ENCODE data around the gene VWA3B.

The VWA3B gene

DNA sequence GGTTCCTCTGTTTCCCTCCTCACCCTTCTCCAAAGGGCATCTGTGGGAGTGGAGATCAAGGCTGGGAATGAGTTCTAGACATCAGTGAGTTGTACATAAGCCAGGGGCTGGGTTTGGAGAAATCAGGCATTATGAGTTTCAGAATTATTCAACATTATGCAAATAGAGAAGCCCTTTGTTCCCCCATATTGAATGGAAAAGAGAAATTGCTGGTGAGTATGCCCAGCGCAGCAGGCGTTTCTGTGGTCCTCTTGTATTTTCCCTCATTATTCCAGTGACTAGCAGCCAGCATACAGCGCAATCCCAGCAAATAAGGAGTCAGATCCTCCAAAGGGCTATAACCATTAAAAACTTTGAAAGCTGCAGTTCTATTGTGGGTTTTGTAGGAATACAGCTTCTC lies 94.4 kb downstream of the VWA3B start:
- no peak for DNase-seq

DNA sequence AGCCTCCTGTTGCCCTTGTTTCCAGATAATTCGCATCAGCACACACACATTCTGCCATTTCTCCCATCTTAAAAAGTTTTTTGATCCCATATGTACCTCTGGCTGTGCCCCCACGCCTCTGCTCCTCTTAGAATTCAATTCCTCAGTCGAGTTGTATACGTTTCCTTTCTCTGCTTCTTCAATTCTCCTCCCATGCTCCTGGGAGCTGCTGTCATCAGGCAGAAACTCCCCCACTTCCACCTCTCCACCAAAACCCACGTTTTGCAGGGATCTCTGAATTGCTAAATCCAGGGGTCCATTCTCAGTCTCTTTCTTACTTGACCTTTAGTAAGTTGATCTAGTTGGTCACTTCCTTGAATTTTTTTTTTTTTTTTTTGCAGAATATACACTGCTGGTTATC lies 98.8 kb downstream of the VWA3B start:
- no peak for DNase-seq

DNA sequence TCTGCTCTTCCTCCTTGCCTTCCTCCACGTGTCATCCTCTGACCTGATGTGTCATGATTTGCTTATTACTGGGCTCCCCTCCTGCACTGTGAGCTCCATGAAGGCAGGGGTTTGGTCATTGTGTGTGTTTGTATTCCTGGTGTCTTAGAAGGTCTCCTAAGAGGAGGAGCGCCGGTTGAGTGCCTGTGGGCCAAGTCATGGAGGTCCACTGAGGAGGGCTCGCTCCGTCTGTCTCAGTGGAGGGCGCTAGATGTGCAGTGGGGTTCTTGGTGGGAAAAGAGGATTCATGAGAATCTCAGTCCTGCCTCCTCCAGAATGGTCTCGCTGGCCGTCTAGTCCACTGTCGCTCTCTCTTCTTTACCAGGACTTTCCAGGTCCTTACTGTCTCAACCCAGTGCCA lies 100.2 kb downstream of the VWA3B start:
- no peak for DNase-seq

DNA sequence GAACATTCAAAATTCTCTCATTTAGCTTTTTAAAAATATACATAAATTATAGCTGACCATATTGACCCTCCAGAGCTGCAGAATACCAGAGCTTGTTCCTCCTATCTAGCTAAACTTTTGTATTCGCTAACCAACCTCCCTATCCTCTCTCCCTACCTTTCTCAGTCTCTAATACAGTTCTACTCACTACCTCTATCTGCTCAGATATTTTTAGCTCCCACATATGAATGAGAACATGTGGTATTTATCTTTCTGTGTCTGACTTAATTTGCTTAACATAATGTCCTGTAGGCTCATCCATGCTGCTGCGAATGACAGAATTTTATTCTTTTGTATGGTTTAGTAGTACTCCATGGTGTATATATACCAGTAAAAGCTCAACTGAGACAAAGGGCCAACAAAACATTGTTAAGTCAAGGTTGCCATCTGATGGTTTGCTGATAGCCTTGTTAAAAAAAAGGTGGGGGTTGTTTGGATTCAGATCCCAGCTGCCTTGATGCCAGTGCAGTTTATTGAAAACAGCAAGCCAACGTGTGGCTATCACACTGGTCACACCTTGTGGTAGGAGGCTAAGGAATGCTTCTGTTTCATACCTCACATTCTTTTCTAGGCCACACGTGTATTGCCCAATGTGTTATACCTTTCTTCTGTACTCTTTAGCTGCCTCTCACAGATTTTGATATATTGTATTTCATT lies 101.5 kb downstream of the VWA3B start:
- no peak for DNase-seq

DNA sequence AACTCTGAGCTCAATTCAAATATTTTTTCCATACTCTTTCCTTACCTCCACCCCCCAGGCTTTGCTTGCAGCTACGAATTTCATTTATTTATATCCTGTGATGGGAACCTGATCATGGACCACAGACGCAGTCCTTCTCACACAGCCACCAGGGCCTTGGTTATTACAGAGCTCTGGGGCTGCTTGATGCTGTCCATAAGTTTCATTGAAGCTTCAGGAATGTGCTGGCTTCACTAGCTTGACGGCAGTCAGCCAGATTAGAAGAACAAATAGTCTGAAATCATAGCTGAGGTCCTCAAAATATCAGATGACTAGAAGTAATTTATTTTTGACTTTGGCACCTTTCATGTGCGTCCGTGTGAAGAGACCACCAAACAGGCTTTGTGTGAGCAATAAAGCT lies 104.9 kb downstream of the VWA3B start:
- no peak for DNase-seq

DNA sequence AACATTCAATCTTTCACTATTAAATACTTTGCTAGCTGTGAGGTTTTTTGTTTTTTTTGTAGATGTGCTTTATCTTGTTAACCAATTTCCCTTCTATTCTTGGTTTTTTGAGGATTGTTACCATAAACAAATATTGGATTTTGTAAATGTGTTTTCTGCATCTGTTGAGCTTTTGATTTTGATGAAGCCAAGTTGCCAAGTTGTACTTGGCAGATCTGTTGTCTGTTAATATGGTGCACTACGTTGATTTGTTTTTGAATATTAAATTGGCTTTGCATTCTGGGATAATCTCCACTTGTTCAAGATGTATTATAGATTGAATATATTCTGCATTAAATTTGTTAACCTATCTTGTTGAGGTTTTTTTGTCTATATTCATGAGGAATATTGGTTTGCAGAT lies 114.6 kb downstream of the VWA3B start:
- no peak for DNase-seq

DNA sequence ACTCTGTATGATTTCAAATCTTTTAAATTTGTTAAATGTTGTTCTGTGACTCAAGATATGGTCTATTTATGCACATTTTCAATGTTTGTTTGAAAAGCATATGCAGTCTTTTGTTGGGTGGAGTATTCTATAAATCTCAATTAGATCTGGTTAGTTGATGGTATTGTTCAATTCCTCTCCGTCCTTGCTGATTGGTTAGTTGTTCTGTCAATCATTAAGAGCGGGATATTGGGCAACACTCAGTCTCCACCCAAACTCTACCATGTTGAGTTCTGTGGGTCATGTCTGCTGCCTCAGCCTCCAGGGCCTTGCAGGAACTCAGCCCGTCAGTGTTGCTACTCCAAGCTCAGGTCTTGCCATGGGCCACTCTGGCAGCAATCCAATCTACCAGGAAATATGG lies 118.9 kb downstream of the VWA3B start:
- DNase-seq, result no peak

DNA sequence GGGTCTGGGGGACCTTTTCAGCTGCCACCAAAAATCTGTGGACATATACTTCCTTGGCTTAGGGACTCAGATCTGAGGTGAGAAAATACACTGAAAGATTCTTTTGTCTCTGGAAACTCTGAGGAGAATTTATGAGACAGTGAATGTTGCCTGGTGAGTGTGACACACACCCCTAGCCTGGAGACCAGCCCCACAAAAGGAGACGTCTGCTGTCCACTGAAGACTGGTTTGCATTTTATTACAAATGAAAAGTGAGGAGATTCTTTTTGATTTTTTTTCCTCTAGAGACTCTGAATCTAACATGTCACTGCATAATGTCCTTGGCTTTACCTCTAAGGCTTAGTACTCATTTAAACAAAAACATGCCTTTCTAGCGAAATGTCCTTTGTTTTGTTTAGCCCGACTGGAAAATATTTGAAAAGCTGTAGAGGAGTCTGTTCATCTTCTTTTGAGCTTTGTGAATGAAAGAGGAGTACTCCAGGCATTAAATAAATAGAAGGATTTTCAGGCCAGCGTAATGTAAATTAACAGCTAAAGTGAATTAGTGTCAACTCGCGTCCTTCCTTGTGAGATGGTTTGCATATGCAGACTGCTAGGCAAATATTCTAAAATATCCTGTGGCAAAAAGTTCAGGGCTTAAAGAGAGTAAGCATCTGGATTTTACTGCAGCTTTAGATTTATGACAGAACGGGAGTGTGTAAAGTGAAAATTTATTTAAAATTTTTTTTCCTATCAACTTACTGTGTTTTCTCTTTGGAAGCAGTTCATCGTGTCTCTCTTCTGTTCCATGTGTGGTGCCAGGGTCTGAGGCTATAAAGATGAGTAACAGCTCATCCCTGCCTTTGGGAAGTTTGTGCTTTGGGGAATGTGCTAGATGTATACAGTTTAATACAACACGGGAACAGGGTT lies 125.4 kb downstream of the VWA3B start:
- DNase-seq, result no peak

DNA sequence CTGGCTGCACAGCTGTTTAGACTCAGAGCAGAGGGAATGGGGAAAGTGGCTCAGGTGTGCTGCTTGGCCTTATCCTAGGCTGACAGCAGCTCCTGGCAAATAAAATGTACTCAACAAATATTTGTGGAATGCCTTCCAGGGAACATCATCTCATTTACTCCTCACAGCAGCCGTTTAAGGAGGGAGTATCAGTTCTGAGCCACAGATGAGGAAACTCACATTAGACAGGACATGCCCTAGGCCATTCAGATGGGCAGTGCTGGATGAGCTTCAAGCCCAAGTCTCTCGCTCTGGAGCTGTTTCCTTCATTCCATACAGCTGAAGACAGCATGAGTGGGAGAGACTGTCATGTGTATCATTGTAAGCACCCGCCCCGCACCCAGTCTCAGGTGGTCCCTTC lies 129.6 kb downstream of the VWA3B start:
- no peak for DNase-seq

DNA sequence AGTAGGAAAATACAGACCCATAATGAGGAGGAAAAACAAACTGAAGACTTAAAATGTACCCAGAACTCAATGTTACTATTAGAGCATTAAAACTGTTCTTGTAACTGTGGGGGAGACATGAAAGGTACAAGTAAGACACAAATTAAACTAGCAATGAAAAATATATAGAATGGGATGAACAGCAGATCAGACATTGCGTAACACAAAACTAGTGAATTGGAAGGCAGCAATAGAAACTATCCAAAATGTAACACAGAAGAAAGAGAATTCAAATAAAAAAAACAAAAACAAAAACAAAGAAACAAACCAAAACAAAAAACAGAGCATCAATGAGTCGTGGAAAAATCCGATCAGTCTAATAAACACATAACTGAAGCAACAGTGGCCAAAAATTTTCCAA lies 132.2 kb downstream of the VWA3B start:
- no peak for DNase-seq

DNA sequence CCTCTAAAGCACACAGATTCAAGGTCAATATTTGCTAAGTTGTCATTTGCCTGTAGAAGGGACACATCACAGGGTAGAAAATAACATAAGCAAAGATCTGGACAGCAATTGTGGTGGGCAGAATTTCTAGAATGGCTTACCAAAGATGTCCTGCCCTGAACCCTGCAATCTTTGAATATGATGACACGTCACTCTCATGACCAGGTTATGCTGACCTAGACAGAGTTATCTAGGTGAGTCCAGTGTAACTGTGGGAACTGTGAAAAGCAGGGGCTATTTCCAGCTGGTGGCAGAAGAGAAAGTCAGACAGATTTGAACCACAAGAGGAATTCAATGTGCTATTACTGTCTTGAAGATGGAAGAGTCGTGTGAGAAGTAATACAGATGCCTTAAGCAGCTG lies 147.0 kb downstream of the VWA3B start:
- no peak for DNase-seq

DNA sequence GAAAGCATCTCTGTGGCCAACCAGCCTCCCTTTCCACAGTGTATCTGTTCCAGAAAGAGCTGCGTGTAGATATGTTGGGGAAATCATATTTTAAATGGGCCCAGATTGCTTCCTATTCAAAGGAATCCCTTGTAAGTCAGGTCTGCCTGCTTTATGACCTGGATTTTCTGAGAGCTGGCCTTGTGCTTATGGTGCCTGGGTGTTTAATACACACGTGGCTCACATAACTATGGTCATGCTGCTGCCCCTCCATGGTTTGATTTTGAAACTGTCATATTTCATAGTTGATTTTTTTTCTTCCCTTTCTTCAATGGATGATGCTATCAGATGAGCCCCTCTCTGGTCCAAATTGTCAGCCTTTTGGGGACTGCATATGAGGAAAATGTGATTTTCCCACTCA lies 147.8 kb downstream of the VWA3B start:
- no peak for DNase-seq

DNA sequence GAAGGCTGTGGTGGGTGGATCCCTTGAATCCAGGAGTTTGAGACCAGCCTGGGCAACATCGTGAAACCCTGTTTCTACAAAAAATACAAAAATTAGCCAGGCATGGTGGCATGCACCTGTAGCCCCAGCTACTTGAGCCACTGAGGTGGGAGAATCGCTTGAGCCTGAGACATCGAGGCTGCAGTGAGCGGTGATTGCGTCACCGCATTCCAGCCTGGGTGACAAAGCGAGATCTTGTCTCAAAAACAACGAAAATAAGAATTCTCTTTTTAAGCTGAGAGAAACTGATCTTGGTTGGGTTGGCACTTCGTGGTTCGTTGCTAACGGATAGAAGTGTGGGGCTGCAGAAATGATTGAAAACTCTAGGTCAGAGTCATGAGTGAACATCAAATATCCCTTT lies 150.0 kb downstream of the VWA3B start:
- DNase-seq, result no peak

DNA sequence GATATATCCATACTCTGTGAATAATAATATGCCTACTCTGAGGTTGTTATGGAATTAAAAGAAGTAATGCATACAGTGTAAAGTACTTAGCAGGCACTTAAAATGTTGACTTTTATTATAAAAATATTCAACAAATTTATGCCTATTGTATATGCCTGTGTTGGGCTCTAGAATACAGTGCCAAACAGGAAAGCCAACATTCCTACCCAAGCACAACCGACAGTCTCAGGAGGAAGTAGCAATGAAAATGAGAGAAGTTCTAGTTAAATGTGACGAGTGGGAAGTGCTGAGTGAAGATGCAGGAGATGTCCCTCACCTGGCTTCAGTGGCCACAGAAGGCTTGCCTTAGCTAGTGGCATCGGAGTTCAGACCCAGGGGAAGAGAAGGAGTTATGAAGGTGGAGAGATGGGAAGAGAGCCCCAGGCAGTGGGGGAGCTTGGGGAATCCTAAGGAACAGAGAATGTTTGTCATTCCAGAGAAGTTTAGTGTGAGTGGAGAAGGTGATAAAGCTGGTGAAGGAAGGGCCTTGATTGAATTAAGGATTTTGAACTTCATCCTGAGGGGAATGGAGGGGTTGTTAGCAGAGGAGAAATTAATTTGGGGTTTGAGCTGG lies 153.9 kb downstream of the VWA3B start:
- DNase-seq, result no peak

DNA sequence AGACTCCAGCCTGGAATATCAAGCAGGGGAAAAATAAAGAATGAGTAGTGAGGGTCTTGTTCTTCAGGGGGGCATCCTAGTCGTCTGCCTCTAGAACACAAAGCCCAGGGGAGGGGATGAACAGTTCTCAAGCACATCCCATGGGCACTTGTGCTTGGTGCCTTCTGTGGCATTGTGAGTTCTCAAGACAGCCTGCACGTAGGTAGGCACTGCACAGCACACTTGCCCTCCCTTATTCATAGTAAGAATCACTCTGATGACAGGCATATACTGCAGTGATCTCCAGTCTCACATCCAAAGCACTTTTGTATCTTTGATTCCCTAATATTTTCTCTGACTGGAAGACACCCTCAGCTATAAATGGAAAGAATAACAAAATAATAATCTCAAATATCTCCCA lies 154.6 kb downstream of the VWA3B start:
- DNase-seq, result no peak

DNA sequence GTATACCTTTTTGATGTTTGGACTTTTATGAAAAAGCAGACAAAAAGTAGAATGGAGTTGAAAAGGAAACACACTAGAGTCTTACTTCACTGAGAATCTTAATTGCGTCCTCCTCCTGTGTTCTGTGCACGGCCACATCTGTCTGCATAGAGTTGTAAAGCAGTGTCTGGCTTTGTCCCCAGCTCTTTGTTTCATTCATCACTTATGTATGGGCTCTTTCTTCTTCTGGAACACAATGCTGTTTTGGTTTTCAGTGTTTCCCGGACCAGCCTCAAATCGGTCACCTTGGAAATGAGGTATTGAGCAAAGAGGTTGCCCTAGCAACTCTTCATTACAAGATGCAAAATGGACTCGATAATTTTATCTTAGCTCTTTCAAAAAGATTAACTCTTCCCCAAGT lies 155.0 kb downstream of the VWA3B start:
- no peak for DNase-seq

DNA sequence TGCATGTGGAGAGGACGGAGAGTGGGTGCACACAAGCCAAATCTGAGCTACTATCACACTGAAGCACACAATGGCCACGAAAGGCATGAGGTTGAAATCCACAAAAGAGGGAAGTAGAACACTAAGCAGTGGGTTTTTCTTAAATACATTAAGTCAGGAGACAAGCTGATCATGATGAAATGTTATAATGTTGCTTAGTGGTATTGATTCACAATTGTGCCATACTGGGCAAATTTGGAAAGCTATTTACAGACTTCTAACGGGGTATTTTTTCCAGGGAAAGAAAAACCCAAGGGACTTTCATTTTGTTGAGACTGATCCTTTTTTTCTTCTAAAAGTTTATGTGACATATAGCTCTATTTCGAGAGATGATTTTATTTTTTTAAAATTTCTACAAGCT lies 158.5 kb downstream of the VWA3B start:
- DNase-seq, result no peak

DNA sequence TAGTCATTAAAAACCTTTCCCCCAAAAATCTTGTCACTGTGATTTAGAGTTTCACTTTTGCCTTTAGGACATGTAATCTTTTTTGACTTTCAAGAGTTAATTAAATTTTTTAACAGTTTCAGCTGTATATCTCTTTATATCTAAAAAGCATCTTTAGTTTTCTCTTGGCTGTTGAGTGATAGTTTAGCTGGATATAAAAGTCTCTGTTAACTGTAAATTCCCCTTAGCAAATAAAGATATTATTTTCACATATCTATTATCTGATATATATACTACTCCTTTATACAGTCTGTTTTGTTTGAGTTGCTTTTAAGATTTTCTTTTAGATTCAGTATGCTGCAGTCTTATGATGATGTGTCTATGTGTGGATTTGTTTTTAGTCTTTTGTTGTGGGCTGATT lies 160.4 kb downstream of the VWA3B start:
- no peak for DNase-seq

DNA sequence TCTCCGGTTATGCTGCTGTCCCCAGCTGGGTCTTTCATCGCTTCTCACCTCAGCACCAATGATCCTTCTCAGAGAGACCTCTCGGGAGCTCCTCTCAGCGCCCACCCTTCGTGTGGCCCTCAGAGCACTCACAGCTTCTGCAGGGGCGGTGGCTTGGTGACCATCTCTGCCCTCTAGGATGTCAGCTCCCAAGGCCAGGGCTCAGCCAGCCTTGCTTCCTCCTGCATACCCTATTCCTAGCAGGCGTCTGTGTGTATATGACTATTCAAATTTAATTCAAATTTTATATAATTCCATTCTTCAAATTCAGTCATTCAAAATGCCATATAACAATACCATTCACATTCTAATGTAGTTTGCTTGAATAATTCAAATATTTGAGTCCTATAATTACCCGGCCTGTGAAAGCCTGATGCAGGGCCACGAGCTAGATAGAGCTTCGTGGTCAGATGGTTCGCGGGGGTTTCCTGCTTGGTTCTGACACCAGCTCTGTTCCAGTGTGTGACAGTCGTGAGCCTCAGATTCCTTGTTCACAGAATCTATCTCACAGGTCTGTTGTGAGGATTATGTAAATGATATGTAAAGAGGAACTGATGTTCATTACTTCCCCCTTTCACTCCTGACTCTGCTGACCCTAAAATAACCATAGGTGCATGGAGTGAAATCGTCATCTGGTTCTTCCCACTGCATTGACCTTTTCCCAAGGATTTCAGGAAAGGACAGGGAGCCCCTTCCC lies 165.2 kb downstream of the VWA3B start:
- no peak for DNase-seq

DNA sequence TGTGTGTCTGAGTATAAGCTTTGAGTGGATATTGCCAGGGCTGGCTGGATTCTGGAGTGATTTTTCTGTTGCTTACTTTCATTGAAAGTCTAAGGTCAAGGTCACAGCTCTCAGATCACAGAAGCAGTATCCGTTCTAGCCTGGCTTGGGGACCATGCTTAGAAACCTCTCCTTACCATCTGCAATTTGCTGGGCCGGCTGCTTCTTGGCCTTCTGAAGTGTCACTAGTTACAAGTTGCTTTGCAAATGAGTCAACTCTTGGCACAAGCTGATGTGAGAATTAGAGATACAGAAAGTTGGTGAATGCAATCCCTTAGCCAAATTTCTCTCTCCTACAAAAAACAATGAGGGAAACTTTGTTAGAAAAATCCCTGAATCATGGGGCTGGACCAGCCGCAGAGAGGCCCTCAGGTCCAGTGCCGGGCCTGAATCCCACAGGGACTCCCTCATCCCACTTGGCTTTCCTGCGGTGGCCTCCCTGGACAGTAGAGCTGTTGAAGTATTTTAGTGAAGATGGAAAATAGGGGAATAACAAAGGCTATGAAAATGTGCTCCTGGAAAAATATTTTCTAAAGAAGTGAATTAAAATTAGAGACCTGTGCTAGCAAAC lies 166.6 kb downstream of the VWA3B start:
- no peak for DNase-seq

DNA sequence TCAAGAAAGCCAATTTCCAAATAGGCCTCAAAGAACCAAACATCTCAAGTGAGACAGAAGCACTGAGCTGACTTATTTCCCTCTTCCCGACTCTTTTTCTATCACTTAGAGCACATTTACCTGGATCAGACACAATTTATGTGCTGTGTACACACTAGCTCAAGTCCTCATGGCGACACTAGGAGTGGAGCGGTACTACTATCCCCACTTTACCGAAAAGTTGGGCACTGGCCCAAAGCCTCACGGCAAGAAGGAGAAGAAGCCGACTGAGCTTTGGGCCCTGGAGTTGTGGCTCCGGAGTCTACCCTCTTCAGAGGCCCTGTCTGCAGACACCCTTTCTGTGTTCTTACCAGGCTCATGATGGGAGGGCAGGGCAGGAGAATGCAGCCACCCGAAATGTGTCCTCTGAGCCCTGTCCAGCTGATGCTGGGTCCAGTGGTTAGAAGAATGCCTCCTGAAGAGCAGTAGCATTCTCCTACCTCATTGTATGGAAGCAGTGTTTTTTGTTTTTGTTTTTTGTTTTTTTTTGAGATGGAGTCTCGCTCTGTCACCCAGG lies 167.6 kb downstream of the VWA3B start:
- no peak for DNase-seq

DNA sequence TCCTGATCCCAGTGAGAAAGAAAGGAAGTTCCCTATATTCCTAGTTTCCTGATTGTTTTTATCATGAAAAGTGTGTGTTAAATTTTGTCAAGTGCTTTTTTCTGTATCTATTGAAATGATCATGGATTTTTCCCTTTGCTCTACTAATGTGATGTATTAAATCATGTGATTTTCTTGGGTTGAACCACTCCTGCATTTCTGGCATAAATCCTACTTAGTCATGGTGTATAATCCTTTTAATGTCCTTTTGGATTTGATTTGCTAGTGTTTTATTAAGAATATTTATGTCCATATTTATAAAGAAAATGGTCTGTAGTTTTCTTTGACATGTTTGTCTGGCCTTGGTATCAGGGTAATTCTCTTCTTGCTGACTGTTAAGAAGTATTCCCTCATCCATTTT lies 171.9 kb downstream of the VWA3B start:
- no peak for DNase-seq

DNA sequence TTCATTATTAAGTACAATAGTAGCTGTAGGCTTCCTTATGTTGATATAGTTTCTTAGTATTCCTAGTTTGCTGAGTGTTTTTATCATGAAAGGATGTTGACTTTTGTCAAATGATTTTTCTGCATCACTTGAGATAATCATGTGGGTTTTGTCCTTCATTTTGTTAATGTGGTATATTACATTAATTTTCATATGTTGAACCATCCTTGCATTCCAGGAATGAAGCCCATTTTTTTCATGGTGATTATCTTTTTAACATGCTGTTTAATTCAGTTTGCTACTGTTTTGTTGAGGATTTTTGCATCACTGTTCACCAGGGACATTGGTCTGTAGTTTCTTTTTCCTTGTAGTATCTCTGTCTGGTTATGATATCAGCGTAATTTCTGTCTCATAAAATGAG lies 176.4 kb downstream of the VWA3B start:
- DNase-seq, result no peak

Data from stimulated activated CD4-positive, alpha-beta T cell treated with anti-CD3 and anti-CD28 coated beads, Interleukin-4, amount 100 ng/mL, for 4 hours (primary cell).